KG1 (cell line): ENCODE measurements around the gene RNF138.
"Not testable (repeated sequence)": the region's sequence is repeated elsewhere in the genome, so short reads cannot be mapped to it uniquely, and the experiment has no call there.

Source experiments
- DNase-seq: peaks from one replicate; lab custom pipeline; 2025; lab: John Stamatoyannopoulos, UW

Gene RNF138

GRCh38 chr18:32095900-32096229 lies 4.2 kb downstream of the RNF138 start:
- DNase-seq, result no peak

GRCh38 chr18:32096946-32097345 lies 5.3 kb downstream of the RNF138 start:
- DNase-seq, result no peak

- no peak for DNase-seq
These were observed 12.8 kb downstream of the RNF138 start for GRCh38 chr18:32104516-32104915.

GRCh38 chr18:32110005-32110404 lies 18.3 kb downstream of the RNF138 start:
- no peak for DNase-seq

GRCh38 chr18:32111706-32112105 lies 20.0 kb downstream of the RNF138 start:
- DNase-seq, result no peak

- no peak for DNase-seq
These were observed 21.2 kb downstream of the RNF138 start for GRCh38 chr18:32112826-32113225.

- no peak for DNase-seq
These were observed 22.7 kb downstream of the RNF138 start for GRCh38 chr18:32114293-32114942.

- no peak for DNase-seq
These were observed 30.4 kb downstream of the RNF138 start for GRCh38 chr18:32122039-32122438.

GRCh38 chr18:32126538-32126937 lies 34.9 kb downstream of the RNF138 start:
- DNase-seq, result no peak

GRCh38 chr18:32135625-32136024 lies 44.0 kb downstream of the RNF138 start:
- DNase-seq, result no peak

GRCh38 chr18:32138332-32138982 lies 46.8 kb downstream of the RNF138 start:
- DNase-seq, result no peak

GRCh38 chr18:32139835-32140283 lies 48.2 kb downstream of the RNF138 start:
- no peak for DNase-seq

GRCh38 chr18:32148185-32148870 lies 56.7 kb downstream of the RNF138 start:
- no peak for DNase-seq

- DNase-seq, result no peak
These were observed 61.2 kb downstream of the RNF138 start for GRCh38 chr18:32152705-32153448.

GRCh38 chr18:32156855-32157254 lies 65.2 kb downstream of the RNF138 start:
- no peak for DNase-seq

GRCh38 chr18:32157580-32157979 lies 65.9 kb downstream of the RNF138 start:
- DNase-seq, result no peak

- DNase-seq, result peak; percentile 50
These were observed 66.5 kb downstream of the RNF138 start for GRCh38 chr18:32158108-32158624.

- not testable (repeated sequence) for DNase-seq
These were observed 67.0 kb downstream of the RNF138 start for GRCh38 chr18:32158631-32159030.

GRCh38 chr18:32160547-32160946 lies 68.9 kb downstream of the RNF138 start:
- no peak for DNase-seq

- no peak for DNase-seq
These were observed 76.5 kb downstream of the RNF138 start for GRCh38 chr18:32167980-32168730.

GRCh38 chr18:32173654-32174053 lies 82.0 kb downstream of the RNF138 start:
- DNase-seq, result no peak

- no peak for DNase-seq
These were observed 83.0 kb downstream of the RNF138 start for GRCh38 chr18:32174719-32175118.
